Glutamatergic neuron (in vitro differentiated cells): Measurements from ENCODE around the gene SSR3. TPM values are rescaled to one million over a fixed set of nuclear protein-coding genes. Genes with fewer than 3 reads are reported as not detected.

ENCODE experiments used
- DNase-seq: peaks from one replicate; pipeline ENCODE4 v3.0.0; 2022
- H3K27ac Mint-ChIP-seq: one replicate; pipeline ENCODE4 v1.8.0; 2020; ENCODE audit warnings: mild to moderate bottlenecking, mixed read lengths, inconsistent platforms; ENCODE audit not compliant: unreplicated experiment
- H3K27me3 Mint-ChIP-seq: one replicate; pipeline ENCODE4 v1.8.0; 2020; ENCODE audit warnings: mild to moderate bottlenecking, moderate library complexity, mixed read lengths, inconsistent platforms; ENCODE audit not compliant: unreplicated experiment
- H3K36me3 Mint-ChIP-seq: one replicate; pipeline ENCODE4 v1.8.0; 2020; ENCODE audit warnings: mild to moderate bottlenecking, mixed read lengths, inconsistent platforms; ENCODE audit not compliant: unreplicated experiment
- H3K4me1 Mint-ChIP-seq: one replicate; pipeline ENCODE4 v1.8.0; 2020; ENCODE audit warnings: mild to moderate bottlenecking, low read depth, mixed read lengths, inconsistent platforms; ENCODE audit not compliant: unreplicated experiment
- H3K4me3 Mint-ChIP-seq: one replicate; pipeline ENCODE4 v1.8.0; 2020; ENCODE audit warnings: mild to moderate bottlenecking, mixed read lengths, inconsistent platforms; ENCODE audit not compliant: unreplicated experiment
- H3K9me3 Mint-ChIP-seq: one replicate; pipeline ENCODE4 v1.8.0; 2020; ENCODE audit warnings: mild to moderate bottlenecking, moderate library complexity, mixed read lengths, inconsistent platforms; ENCODE audit not compliant: unreplicated experiment
- CTCF ChIP-seq: fragments of 200-600 bp; sonication (generic); IDR thresholded peaks from one replicate; pipeline ENCODE4 v1.5.0; 2021; ENCODE audit not compliant: partially characterized antibody, unreplicated experiment
- total RNA-seq: library from RNA; stranded (reverse); fragmentation: NEBNext Ultra II Directional; extraction: Animal tissue kit (Norgen Biotek cat#: 25700); gene quantifications from one replicate; pipeline ENCODE4 v1.2.1, GENCODE V29; 2021; ENCODE audit not compliant: unreplicated experiment

SSR3 gene
- total RNA-seq, 1 donor from 2014 or later = 94.5 TPM

- TF ChIP-seq CTCF = no peak
- H3K4me1 Mint-ChIP-seq = peaks cover 17% of the 10 kb centered on the region
- no peak overlapping the region for H3K4me3 Mint-ChIP-seq
- no peaks in the 10 kb centered on the region for H3K9me3 Mint-ChIP-seq
- H3K36me3 Mint-ChIP-seq = no peaks in the 10 kb centered on the region
- DNase-seq = no peak
- H3K27ac Mint-ChIP-seq = no peak overlapping the region
- H3K27me3 Mint-ChIP-seq = no peaks in the 10 kb centered on the region
Observed at GRCh38 chr3:156547637-156548036, 7.3 kb downstream of the SSR3 start.

GRCh38 chr3:156543043-156543555 is 11.8 kb downstream of the SSR3 start:
- no peaks in the 10 kb centered on the region for H3K27me3 Mint-ChIP-seq
- DNase-seq = no peak
- H3K4me3 Mint-ChIP-seq = no peak overlapping the region
- H3K4me1 Mint-ChIP-seq = peaks cover 5% of the 10 kb centered on the region
- H3K27ac Mint-ChIP-seq = no peak overlapping the region
- no peak for TF ChIP-seq CTCF
- no peaks in the 10 kb centered on the region for H3K36me3 Mint-ChIP-seq
- H3K9me3 Mint-ChIP-seq = no peaks in the 10 kb centered on the region

DNA sequence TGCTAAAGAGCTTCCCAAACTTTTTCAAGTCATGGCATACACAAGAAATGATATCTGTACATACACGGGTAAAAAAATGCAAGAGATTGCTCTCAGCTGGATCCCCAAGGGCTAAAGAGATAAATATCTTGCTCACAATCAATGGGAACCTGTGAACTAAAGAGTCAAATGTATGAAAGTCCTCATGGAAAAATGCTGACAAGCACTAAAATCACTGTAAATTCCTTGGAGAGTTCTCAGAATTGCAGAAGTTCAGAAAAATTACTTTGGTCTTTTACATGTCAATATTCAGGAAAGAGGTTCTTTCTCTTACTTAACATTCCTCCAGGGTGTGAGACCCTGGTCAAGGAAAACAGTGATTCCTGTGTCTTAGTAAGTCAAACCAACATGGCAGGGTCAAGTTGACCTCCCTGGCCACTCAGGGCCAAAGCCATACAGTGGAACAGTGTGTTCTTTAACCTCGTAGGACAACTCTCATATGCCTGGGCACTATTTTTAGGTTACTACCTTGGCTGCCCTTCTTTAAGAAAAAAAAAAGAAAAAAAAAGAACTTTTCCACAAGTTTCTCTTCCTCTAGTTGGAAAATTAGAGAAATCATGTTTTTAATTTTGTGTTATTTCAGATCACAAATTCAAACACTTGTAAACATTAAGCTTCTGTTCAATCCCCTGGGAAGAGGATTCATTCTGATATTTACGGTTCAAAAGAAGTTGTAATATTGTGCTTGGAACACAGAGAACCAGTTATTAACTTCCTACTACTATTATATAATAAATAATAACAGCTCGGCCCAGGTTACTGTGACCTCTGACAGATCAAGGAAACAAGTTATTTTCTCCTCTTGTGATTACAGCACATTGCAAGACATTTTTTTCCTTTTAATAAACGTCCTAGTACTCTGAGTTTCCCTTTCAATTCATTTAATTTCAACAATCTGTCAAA is 12.5 kb downstream of the SSR3 start:
- DNase-seq = no peak
- Mint-ChIP-seq H3K36me3 (no peaks in the 10 kb centered on the region), H3K27me3 (no peaks in the 10 kb centered on the region), H3K27ac (no peak overlapping the region), H3K4me3 (no peak overlapping the region), H3K4me1 (peaks cover 5% of the 10 kb centered on the region), H3K9me3 (no peaks in the 10 kb centered on the region)
- no peak for TF ChIP-seq CTCF

GRCh38 chr3:156539802-156540201 is 15.1 kb downstream of the SSR3 start:
- no peak overlapping the region for H3K27ac Mint-ChIP-seq
- H3K27me3 Mint-ChIP-seq = no peaks in the 10 kb centered on the region
- peaks cover 2% of the 10 kb centered on the region for H3K9me3 Mint-ChIP-seq
- no peak overlapping the region for H3K4me3 Mint-ChIP-seq
- peaks cover 5% of the 10 kb centered on the region for H3K4me1 Mint-ChIP-seq
- no peaks in the 10 kb centered on the region for H3K36me3 Mint-ChIP-seq
- no peak for DNase-seq
- TF ChIP-seq CTCF = no peak

DNA sequence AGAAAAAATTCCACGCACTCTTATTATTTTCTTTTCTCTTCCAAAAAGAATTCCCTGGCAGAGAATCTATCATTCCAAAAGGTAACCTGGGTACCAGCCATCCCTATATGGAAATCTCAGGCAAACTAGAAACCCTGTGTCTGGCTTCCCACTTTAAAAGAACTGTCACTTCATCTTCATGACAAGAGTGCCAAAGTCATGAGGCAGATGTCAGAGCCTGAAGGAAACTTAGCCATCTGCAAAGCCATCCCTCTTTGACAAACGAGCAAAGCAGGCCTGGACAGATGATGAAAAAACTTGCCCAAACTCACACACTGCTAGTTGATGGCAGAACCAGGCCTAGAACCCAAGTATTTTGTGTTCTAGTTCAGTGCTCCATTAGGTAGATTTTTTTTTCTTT is 15.9 kb downstream of the SSR3 start:
- peaks cover 5% of the 10 kb centered on the region for H3K4me1 Mint-ChIP-seq
- H3K27ac Mint-ChIP-seq = peak overlapping the region; percentile 26
- TF ChIP-seq CTCF = no peak
- H3K4me3 Mint-ChIP-seq = no peak overlapping the region
- DNase-seq = no peak
- peaks cover 2% of the 10 kb centered on the region for H3K9me3 Mint-ChIP-seq
- no peaks in the 10 kb centered on the region for H3K27me3 Mint-ChIP-seq
- no peaks in the 10 kb centered on the region for H3K36me3 Mint-ChIP-seq
